Stomach (tissue), 4 donors: ENCODE measurements around the gene PAGE2.

Source experiments
- EP300 ChIP-seq: sonication (generic); formaldehyde crosslinking; IDR thresholded peaks from one replicate; pipeline ENCODE4 v1.6.1; 2017; ENCODE audit warnings: antibody characterized with exemption
- POLR2A ChIP-seq, 4 donors: fragments of 450-650 bp; IDR thresholded peaks; one replicate each; pipeline ENCODE4 v1.6.1; 2016; ENCODE audit warnings: antibody characterized with exemption in 4 of 4, control low read depth in 2 of 4, mild to moderate bottlenecking in 1 of 4, moderate library complexity in 1 of 4
- POLR2AphosphoS5 ChIP-seq, 3 donors: sonication (generic); formaldehyde crosslinking; IDR thresholded peaks; one replicate each; pipeline ENCODE4 v1.6.1; 2016; ENCODE audit warnings: antibody characterized with exemption in 3 of 3
- TF ChIP-seq, protein P1 (sequence below), 7 experiments: fragments of 450-650 bp in 4 of 7; fragments of 200-600 bp in 3 of 7; sonication (generic) in 3 of 7; IDR thresholded peaks; one replicate each; pipeline ENCODE4 v1.5.1; 2016 to 2019; ENCODE audit warnings: antibody characterized with exemption in 7 of 7, control low read depth in 2 of 7, mild to moderate bottlenecking in 1 of 7

GRCh38 chrX:55129361-55129760 lies 40.5 kb downstream of the PAGE2 start:
- TF ChIP-seq, protein P1, sequence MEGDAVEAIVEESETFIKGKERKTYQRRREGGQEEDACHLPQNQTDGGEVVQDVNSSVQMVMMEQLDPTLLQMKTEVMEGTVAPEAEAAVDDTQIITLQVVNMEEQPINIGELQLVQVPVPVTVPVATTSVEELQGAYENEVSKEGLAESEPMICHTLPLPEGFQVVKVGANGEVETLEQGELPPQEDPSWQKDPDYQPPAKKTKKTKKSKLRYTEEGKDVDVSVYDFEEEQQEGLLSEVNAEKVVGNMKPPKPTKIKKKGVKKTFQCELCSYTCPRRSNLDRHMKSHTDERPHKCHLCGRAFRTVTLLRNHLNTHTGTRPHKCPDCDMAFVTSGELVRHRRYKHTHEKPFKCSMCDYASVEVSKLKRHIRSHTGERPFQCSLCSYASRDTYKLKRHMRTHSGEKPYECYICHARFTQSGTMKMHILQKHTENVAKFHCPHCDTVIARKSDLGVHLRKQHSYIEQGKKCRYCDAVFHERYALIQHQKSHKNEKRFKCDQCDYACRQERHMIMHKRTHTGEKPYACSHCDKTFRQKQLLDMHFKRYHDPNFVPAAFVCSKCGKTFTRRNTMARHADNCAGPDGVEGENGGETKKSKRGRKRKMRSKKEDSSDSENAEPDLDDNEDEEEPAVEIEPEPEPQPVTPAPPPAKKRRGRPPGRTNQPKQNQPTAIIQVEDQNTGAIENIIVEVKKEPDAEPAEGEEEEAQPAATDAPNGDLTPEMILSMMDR (IDR thresholded peaks at IDR 0.05), result no peak
- TF ChIP-seq POLR2A (IDR thresholded peaks at IDR 0.05), result no peak
- TF ChIP-seq EP300, result no peak
- no peak for TF ChIP-seq POLR2AphosphoS5 (IDR thresholded peaks at IDR 0.05)
